GM06990 (cell line): ENCODE results near the gene RAB40C.

ENCODE experiments used
- DNase-seq: peaks from one replicate; pipeline ENCODE4 v3.0.0-alpha.2; 2011; ENCODE audit not compliant: insufficient read length; ENCODE audit errors: extremely low read depth
- H3K27me3 ChIP-seq: replicated peaks from 2 replicates; pipeline ENCODE4 v1.6.0; 2011; ENCODE audit warnings: low read length; ENCODE audit not compliant: control insufficient read depth, insufficient read depth
- H3K36me3 ChIP-seq: 2 replicates; pipeline ENCODE4 v1.5.1; 2011; ENCODE audit warnings: low read length; ENCODE audit not compliant: control insufficient read depth, insufficient read depth
- H3K4me3 ChIP-seq: replicated peaks from 2 replicates; pipeline ENCODE4 v1.5.1; 2011; ENCODE audit warnings: low read depth, mild to moderate bottlenecking, control low read depth, low read length
- CTCF ChIP-seq: IDR thresholded peaks from 2 replicates; pipeline ENCODE4 v1.5.1; 2011; ENCODE audit warnings: low read length, control low read depth, mild to moderate bottlenecking, inconsistent platforms; ENCODE audit not compliant: insufficient read depth, poor library complexity, severe bottlenecking

The RAB40C gene

GRCh38 chr16:647173-647902 is 57.5 kb downstream of the RAB40C start:
- no peak for DNase-seq
- TF ChIP-seq CTCF: no peak
- Histone ChIP-seq H3K27me3 (no peaks in the 10 kb centered on the region), H3K36me3 (peaks cover 4% of the 10 kb centered on the region), H3K4me3 (peak overlapping the region; percentile 75)

GRCh38 chr16:648071-648780 is 58.4 kb downstream of the RAB40C start:
- Histone ChIP-seq H3K27me3 (no peaks in the 10 kb centered on the region), H3K36me3 (peaks cover 4% of the 10 kb centered on the region), H3K4me3 (peak overlapping the region; percentile 75)
- TF ChIP-seq CTCF: peak; percentile 82
- peak; percentile 61 for DNase-seq

- DNase-seq: peak; percentile 91
- no peak for TF ChIP-seq CTCF
- peaks cover 6% of the 10 kb centered on the region for H3K36me3 ChIP-seq
- H3K27me3 ChIP-seq: no peaks in the 10 kb centered on the region
- H3K4me3 ChIP-seq: peak within 1 kb of the TSS; percentile 75
Observed at GRCh38 chr16:648781-649589, 59.1 kb downstream of the RAB40C start, which contains the start of gene WDR90. Gene WDR90, plus strand, starts transcription at chr16:649365. Its CDS starts 52 bp downstream, at chr16:649417.

GRCh38 chr16:649631-650030 is 59.8 kb downstream of the RAB40C start:
- Histone ChIP-seq H3K36me3 (peaks cover 6% of the 10 kb centered on the region), H3K27me3 (no peaks in the 10 kb centered on the region), H3K4me3 (peak overlapping the region; percentile 75)
- no peak for DNase-seq
- no peak for TF ChIP-seq CTCF

- peaks cover 5% of the 10 kb centered on the region for H3K36me3 ChIP-seq
- TF ChIP-seq CTCF: no peak
- DNase-seq: no peak
Observed at GRCh38 chr16:651844-652243, 62.0 kb downstream of the RAB40C start.

More at GRCh38 chr16:651844-652243, 62.0 kb downstream of the RAB40C start:
- no peaks in the 10 kb centered on the region for H3K27me3 ChIP-seq
- no peak overlapping the region for H3K4me3 ChIP-seq
